GM19193 (cell line): ENCODE data around the gene ADCY7.

ENCODE experiments used
- POLR2A ChIP-seq: IDR thresholded peaks from 4 replicates; pipeline ENCODE4 v1.6.1; 2011; ENCODE audit not compliant: insufficient read depth, insufficient read length; ENCODE audit errors: extremely low read depth

Gene ADCY7

DNA sequence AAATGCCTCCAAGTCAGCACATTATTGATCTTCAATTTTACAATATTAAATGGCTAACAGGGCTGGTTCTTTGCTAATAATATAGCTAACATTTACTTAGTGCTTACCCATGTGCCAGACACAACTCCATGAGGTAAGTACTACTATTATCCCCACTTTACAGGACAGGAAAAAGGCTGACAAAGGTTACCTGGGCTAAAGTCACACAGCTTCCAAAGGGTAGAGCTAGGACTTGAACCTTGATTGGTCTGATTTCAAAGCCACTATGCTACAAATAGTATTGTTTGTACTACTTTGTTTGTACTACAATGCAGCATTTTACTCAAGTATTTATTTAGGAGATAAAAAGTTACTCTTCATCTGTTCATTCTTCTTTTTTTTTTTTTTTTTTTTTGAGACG, 70.5 kb downstream of the ADCY7 start:
- TF ChIP-seq POLR2A, result no peak

DNA sequence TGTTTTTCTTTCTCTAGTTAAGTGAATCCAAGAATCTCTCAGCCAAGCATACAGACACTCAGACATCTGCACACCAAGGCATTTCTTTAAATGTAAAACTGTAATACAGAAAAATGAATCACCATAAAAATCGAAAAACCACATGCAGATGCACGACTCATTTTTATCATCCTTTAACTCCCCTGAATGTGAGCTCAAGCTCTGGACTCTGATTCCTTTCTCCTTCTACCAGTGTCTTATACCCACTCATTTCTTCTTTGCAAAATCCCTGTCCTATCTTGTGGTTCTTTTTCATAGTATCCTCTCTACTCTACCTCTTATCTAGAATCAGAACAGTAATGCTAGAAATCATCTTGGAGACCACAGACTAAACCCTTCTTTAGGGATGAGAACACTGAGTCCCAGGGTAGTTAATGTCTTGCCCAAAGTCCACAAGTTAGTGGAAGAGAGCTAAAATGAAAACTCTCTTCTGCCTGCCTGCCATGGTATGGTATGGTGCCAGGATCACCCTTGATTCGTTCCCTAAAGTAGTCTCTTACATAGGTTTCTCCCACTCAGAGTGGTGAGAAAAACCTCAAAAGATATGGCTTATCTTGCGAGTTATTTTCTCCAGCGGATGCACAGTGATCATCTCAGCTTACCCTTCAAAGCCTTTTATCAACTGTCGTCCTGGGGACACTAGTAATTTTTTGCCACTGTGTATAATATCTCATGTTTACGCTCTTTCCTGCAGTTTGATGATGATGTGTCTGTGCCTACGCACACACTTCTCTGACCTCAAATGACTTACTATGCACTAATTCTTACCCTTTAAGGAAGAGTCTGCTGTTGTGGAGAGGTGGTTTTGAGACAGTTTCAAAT, 72.2 kb downstream of the ADCY7 start:
- TF ChIP-seq POLR2A, result no peak

DNA sequence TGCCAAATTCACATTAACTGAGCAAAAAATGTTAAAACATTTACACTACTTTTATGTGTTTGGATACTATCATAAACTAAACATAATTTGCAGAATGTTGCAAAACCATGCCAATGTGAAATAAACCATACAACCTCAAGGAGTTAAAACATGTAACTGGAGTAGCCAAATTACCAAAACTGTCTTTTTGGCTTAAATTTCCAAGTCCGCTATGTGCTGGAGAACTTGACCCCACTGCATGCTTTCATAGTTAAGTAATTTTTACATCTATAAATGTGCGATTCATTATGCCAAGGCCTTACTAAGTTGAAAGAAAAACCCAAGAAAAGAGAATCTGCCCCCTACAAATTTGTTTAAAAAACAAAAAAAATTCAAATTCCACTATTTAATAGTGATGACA, 74.2 kb downstream of the ADCY7 start:
- no peak for TF ChIP-seq POLR2A

GRCh38 chr16:50351116-50351515, 84.8 kb downstream of the ADCY7 start:
- TF ChIP-seq POLR2A, result no peak

DNA sequence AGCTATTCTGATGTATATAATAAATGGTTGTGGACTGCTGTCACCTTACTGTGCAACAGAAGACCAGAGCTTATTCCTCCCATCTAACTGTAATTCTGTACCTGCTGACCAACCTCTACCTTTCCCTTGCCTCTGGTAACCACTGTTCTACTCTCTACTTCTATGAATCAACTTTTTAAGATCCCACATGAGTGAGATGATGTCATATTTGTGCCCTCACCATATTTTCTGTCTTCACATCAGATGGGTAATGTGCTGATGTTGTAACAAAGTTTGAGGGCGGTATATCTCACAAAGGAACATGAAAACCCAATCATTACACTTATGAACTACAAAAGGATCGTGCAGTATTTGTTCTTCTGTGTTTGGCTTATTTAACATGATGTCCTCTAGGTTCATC, 85.6 kb downstream of the ADCY7 start:
- TF ChIP-seq POLR2A, result no peak

- TF ChIP-seq POLR2A, result no peak
Measured at GRCh38 chr16:50354082-50354481, 87.7 kb downstream of the ADCY7 start.

DNA sequence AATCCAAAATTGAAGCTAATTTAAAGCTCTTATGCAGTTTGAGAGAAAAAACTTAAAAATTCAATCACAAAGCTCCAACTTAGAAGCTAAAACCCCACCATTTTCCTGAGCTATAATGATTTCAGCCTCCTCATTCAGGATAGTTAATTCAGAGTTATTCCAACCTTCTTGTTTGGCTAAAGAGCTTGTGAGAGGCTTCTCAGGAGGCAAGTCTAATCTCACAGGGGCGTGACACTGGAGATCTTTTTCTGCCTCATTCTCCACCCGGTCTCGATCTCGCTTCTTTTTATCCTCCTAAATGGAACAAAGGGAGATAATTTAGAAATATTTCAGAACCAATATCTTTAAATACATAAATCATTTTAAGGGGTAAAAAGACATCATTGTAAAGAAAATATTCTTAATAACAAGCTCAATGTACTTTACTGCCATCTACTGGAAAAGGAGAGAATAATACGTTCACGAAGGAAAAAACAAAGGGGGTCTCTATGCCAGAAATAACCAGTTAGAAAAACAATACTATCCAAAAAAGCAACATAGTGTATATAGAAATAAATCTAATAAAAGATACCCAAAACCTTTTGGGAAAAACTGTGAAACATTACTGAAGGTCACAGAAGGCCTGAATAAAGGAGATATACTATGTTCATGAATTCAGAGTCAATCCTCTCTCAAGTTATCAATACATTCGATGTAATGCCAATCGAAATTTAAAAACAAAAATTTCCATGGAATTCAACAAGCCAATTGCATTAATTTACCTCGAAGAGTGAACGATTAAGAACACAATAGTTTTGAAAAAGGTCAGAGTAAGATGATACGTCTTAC, 88.5 kb downstream of the ADCY7 start:
- no peak for TF ChIP-seq POLR2A

- no peak for TF ChIP-seq POLR2A
Measured at GRCh38 chr16:50359626-50360025, 93.3 kb downstream of the ADCY7 start.

DNA sequence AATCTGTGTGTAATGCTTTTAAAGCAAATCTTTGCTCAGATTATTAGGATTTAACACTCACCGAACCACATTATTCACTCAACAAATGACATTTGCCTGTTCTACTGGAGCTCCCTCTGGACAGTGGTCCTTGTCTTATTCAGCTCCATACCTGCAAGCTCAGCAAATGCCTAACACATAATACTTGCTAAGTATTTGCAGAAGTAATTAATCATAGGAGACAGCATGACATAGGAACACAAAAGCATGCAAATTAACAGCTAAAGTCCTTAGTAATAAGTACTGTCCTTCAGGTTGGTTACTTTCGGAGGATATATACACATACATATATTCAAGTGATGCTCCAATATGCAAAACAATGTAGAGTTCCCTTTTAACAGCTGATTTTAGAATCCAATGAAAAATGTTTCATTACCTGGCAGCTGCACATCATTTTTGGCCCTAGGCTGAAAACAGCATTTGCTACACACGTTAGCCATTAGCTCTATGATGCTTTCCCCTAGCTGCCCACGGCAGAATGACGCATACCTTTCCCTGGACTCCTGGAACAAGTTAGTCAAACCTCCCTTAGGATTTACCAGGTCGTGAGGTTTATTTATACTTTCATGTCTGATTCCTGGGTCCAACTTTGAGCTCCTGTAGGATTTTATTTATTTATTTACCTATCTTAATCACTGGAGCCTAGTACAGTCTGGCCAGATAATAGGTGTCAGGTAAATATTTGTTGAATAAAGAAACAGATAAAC, 93.9 kb downstream of the ADCY7 start:
- TF ChIP-seq POLR2A, result no peak

- TF ChIP-seq POLR2A, result no peak
Measured at GRCh38 chr16:50360779-50361178, 94.4 kb downstream of the ADCY7 start.

GRCh38 chr16:50363656-50364055, 97.3 kb downstream of the ADCY7 start:
- TF ChIP-seq POLR2A, result no peak

GRCh38 chr16:50365791-50366575, 99.6 kb downstream of the ADCY7 start:
- no peak for TF ChIP-seq POLR2A
